Thymus (tissue), 11 donors: Measurements from ENCODE around the gene SUN1. TPM values are rescaled to one million over a fixed set of nuclear protein-coding genes. Genes with fewer than 3 reads are reported as not detected.

Experiments used
- DNase-seq, 9 donors: peaks; one replicate each; pipeline ENCODE4 v3.0.0-alpha.2; 2013; ENCODE audit warnings: low spot score in 9 of 9, low read depth in 6 of 9, missing footprints in 1 of 9
- H3K27ac ChIP-seq, 2 donors: one replicate each; pipeline ENCODE4 v1.5.1; 2013; ENCODE audit warnings: control low read depth in 1 of 2, low read depth in 1 of 2, low read length in 1 of 2, mild to moderate bottlenecking in 1 of 2, moderate library complexity in 1 of 2
- H3K27me3 ChIP-seq, 2 donors: one replicate each; pipeline ENCODE4 v1.5.1; 2013; ENCODE audit warnings: low read length in 1 of 2; ENCODE audit not compliant: control insufficient read depth in 2 of 2, insufficient read depth in 1 of 2
- H3K36me3 ChIP-seq, 2 donors: one replicate each; pipeline ENCODE4 v1.5.1; 2013; ENCODE audit warnings: low read length in 1 of 2, mild to moderate bottlenecking in 1 of 2, moderate library complexity in 1 of 2; ENCODE audit not compliant: control insufficient read depth in 2 of 2, insufficient read depth in 2 of 2
- H3K4me1 ChIP-seq, 2 donors: one replicate each; pipeline ENCODE4 v1.5.1; 2013; ENCODE audit warnings: low read length in 2 of 2; ENCODE audit not compliant: control insufficient read depth in 2 of 2, insufficient read depth in 2 of 2
- H3K4me3 ChIP-seq, 2 donors: one replicate each; pipeline ENCODE4 v1.5.1; 2013; ENCODE audit warnings: low read length in 2 of 2, control low read depth in 1 of 2, mild to moderate bottlenecking in 1 of 2
- H3K9me3 ChIP-seq, 2 donors: one replicate each; pipeline ENCODE4 v1.5.1; 2013; ENCODE audit warnings: low read length in 1 of 2, mild to moderate bottlenecking in 1 of 2; ENCODE audit not compliant: control insufficient read depth in 2 of 2, insufficient read depth in 1 of 2
- WGBS: extraction: QIAGEN DNeasy Blood & Tissue Kit; methylation state at CpG from one replicate; pipeline ENCODE4 v1.1.7; 2013; 5-methylcytosine and 5-hydroxymethylcytosine counted together
- polyA plus RNA-seq: library from polyadenylated mRNA; stranded (reverse); fragments of 200-250 nt; gene quantifications from one replicate; pipeline ENCODE4 v1.2.3, GENCODE V29; 2013
- total RNA-seq: library from RNA; stranded (reverse); fragments of 120-200 nt; gene quantifications from one replicate; pipeline ENCODE4 v1.2.4, GENCODE V29; 2013
- donor health status: healthy.

SUN1 gene
- total and polyA plus RNA-seq, 2 donors: 38.4 to 95.4 TPM

- no peak for DNase-seq
- Histone ChIP-seq H3K4me1 (no peaks in the 10 kb centered on the region), H3K27me3 (peaks cover 15 to 28% of the 10 kb centered on the region in 2 donors), H3K4me3 (no peak overlapping the region), H3K36me3 (no peaks in the 10 kb centered on the region), H3K27ac (no peak overlapping the region), H3K9me3 (no peaks in the 10 kb centered on the region)
- 91% methylated on average over 31 of the region's 31 CpGs for WGBS
Observed at GRCh38 chr7:913736-914520, 81.7 kb downstream of the SUN1 start.

- H3K27me3 ChIP-seq: peaks cover 10 to 22% of the 10 kb centered on the region in 2 donors
- 92% methylated on average over 16 of the region's 16 CpGs for WGBS
- H3K9me3 ChIP-seq: no peaks in the 10 kb centered on the region
- no peaks in the 10 kb centered on the region for H3K4me1 ChIP-seq
- H3K4me3 ChIP-seq: no peak overlapping the region
- DNase-seq: no peak
- no peak overlapping the region for H3K27ac ChIP-seq
- H3K36me3 ChIP-seq: no peaks in the 10 kb centered on the region
Observed at GRCh38 chr7:914521-915194, 82.4 kb downstream of the SUN1 start.

GRCh38 chr7:915291-916218 is 83.3 kb downstream of the SUN1 start:
- Histone ChIP-seq H3K27me3 (peaks cover 2 to 13% of the 10 kb centered on the region in 2 donors), H3K4me1 (no peaks in the 10 kb centered on the region), H3K27ac (no peak overlapping the region), H3K4me3 (no peak overlapping the region), H3K36me3 (no peaks in the 10 kb centered on the region), H3K9me3 (no peaks in the 10 kb centered on the region)
- 93% methylated on average over 43 of the region's 43 CpGs for WGBS
- DNase-seq: no peak

GRCh38 chr7:916291-916941 is 84.1 kb downstream of the SUN1 start:
- Histone ChIP-seq H3K9me3 (peaks cover 0 to 6% of the 10 kb centered on the region in 2 donors), H3K27me3 (peaks cover 0 to 5% of the 10 kb centered on the region in 2 donors), H3K4me1 (peaks cover 0 to 8% of the 10 kb centered on the region in 2 donors), H3K27ac (no peak overlapping the region), H3K36me3 (no peaks in the 10 kb centered on the region), H3K4me3 (no peak overlapping the region)
- WGBS: 85% methylated on average over 17 of the region's 17 CpGs
- DNase-seq: no peak

GRCh38 chr7:917255-918117 is 85.2 kb downstream of the SUN1 start:
- Histone ChIP-seq H3K9me3 (peaks cover 0 to 6% of the 10 kb centered on the region in 2 donors), H3K4me1 (peaks cover 10 to 19% of the 10 kb centered on the region in 2 donors), H3K36me3 (no peaks in the 10 kb centered on the region), H3K4me3 (no peak overlapping the region), H3K27ac (no peak overlapping the region), H3K27me3 (no peaks in the 10 kb centered on the region)
- DNase-seq: no peak
- 96% methylated on average over 28 of the region's 33 CpGs for WGBS

- H3K27ac ChIP-seq: no peak overlapping the region
- H3K27me3 ChIP-seq: no peaks in the 10 kb centered on the region
- DNase-seq: no peak
- no peaks in the 10 kb centered on the region for H3K36me3 ChIP-seq
- peaks cover 0 to 6% of the 10 kb centered on the region in 2 donors for H3K9me3 ChIP-seq
- no peak overlapping the region for H3K4me3 ChIP-seq
- H3K4me1 ChIP-seq: peaks cover 14 to 24% of the 10 kb centered on the region in 2 donors
- 85% methylated on average over 9 of the region's 9 CpGs for WGBS
Observed at GRCh38 chr7:918118-918425, 85.8 kb downstream of the SUN1 start.

- no peak overlapping the region for H3K27ac ChIP-seq
- H3K4me1 ChIP-seq: peaks cover 16 to 29% of the 10 kb centered on the region in 2 donors
- no peaks in the 10 kb centered on the region for H3K27me3 ChIP-seq
- no peak overlapping the region for H3K4me3 ChIP-seq
- H3K9me3 ChIP-seq: peaks cover 0 to 6% of the 10 kb centered on the region in 2 donors
- no peaks in the 10 kb centered on the region for H3K36me3 ChIP-seq
- WGBS: 96% methylated on average over 21 of the region's 21 CpGs
- DNase-seq: no peak
Observed at GRCh38 chr7:918441-919113, 86.3 kb downstream of the SUN1 start.

- DNase-seq: no peak
- WGBS: 92% methylated on average over 13 of the region's 13 CpGs
Observed at GRCh38 chr7:919114-919442, 86.8 kb downstream of the SUN1 start.

More at GRCh38 chr7:919114-919442, 86.8 kb downstream of the SUN1 start:
- Histone ChIP-seq H3K4me3 (no peak overlapping the region), H3K9me3 (peaks cover 0 to 6% of the 10 kb centered on the region in 2 donors), H3K27me3 (no peaks in the 10 kb centered on the region), H3K27ac (no peak overlapping the region), H3K36me3 (no peaks in the 10 kb centered on the region), H3K4me1 (peaks cover 20 to 33% of the 10 kb centered on the region in 2 donors)
